Right ventricle myocardium inferior (tissue), 1 donor: ENCODE results near the gene TXNDC11. TPM values are rescaled to one million over a fixed set of nuclear protein-coding genes. Genes with fewer than 3 reads are reported as not detected.

ENCODE experiments used
- ATAC-seq: fragments of 200-7000 bp; cut with Tn5 transposase; one replicate; pipeline ENCODE4 v1.9.1; 2020; ENCODE audit warnings: mild to moderate bottlenecking, moderate library complexity
- DNase-seq: peaks from one replicate; pipeline ENCODE4 v3.0.0; 2021; ENCODE audit errors: missing footprints
- intact Hi-C: fragments of 100-400 bp; cut with DNase I; formaldehyde crosslinking; loops from one replicate; pipeline ENCODE4 v1.11.0; 2022
- total RNA-seq: library from RNA; stranded (reverse); fragmentation: NEBNext Ultra II Directional; extraction: Animal tissue kit (Norgen Biotek cat#: 25700); gene quantifications from one replicate; pipeline ENCODE4 v1.2.1, GENCODE V29; 2021
- donor health status: DM: no; HTN: yes; CAD: no; lungs with severe emphysema.

Gene TXNDC11
- total RNA-seq, 1 donor from 2014 or later, result 20.3 TPM

- DNase-seq, result no peak
- no peak for ATAC-seq
- intact Hi-C loops, result no loop called here
These were observed 14.7 kb downstream of the TXNDC11 start for GRCh38 chr16:11727796-11728543.

DNA sequence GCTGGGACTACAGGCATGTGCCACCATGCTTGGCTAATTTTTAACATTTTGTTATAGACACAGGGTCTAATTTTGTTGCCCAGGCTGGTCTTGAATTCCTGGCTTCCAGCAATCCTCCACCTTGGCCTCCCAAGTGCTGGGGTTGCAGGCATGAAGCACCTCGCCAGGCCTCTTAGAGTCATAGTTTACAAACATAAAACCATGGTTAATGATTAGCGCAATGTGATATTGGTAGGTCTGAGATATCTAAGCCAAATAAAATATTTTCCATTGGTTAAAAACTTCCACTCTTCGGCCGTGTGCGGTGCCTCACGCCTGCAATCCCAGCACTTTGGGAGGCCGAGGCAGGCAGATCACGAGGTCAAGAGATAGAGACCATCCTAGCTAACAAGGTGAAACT is 16.6 kb downstream of the TXNDC11 start:
- ATAC-seq (no peak), DNase-seq (no peak)
- intact Hi-C loops, result no loop called here

- ATAC-seq (no peak), DNase-seq (no peak)
- intact Hi-C loops, result no loop called here
These were observed 17.2 kb downstream of the TXNDC11 start for GRCh38 chr16:11725457-11725856.

DNA sequence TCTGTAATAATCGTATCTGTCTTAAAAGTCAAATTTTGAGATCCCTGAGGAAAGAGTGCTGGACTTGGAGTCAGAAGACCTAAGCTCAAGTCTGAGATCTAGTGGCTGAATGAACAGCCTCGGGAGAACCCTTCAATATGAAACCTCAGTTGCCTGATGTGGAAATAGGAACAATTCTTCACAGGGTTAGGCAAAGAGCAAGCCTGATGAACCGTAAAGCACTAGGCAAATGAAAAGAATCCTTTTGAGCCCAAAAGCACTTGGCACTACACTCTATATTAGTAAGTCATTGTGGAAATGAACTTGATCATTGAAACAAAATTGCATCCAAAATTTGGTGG is 20.2 kb downstream of the TXNDC11 start:
- no peak for DNase-seq
- intact Hi-C loops, result no loop called here
- ATAC-seq, result no peak

DNA sequence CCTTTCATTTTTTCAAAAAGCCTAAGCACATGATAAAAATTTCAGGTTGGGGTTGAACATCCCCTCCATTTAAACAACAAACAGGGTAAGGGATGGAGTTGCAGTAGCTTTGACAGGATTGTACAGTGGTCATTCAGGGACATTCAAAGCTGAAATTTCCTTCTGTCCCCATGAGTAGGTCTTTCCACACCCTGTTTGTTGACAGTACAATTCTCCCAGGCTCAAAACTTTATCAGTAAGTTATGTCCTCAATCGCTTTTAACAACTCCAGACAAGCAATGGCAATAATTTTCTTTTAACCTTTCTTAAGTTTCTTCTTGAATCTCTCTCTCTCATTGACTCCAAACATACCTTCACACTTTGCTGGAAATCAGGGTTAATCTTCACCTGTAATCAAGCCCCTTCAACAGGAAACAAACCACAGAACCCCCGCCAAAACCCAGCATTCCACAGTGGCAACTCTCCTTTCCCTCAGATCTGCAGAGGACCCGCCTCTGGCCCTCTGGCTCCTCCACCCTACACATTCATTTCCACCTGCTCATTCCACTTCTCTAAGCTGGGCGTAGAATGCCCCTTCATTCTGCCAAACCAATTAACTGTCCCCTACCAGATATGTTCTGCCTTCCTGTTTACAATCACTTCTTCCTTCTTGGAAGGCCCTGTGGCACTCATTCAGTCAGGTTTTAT is 20.7 kb downstream of the TXNDC11 start:
- intact Hi-C loops, result no loop called here

DNA sequence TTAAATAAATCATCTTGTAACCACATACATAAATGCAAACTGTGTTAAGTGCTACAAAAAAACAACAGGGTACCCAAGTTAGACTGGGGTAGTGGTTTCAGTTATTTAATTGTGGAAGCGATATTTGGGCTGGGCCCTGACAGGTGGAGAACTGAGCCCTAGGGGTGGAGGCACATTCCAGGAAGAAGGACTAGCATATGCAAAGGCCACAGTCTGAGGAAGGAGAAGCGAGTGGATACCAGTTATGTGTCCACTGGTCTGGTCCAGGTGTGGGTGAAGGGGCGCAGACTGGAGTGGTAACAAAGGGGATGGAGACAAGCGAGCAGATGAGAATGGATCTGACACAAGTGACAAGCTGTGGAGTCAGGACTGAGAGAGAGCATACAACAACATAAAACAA is 22.9 kb downstream of the TXNDC11 start:
- intact Hi-C loops, result loop anchor here (10.0 kb wide), 1 partner anchor 755 kb away; no protein-coding TSS in a partner anchor
- DNase-seq (no peak), ATAC-seq (no peak)

More for the DNA sequence above, 20.7 kb downstream of the TXNDC11 start:
- no peak for ATAC-seq
- no peak for DNase-seq

DNA sequence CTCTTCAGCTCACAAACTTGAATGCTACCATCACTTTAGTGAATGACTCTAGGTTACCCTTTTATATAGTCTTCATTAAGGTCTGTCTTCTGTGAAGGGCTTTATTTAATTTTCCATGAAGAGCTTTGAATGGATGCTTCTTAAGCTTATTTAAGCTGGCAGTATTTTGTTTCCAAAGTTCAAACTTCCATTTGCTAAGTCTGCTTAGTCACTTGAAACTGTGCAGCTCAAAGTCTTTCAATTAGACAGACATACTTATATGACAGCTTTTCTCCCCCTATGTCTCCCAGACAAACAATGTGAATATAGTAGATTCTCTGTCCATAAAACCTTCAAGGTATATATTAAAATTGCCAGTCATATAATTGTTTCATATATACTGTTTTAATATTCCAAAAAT is 23.5 kb downstream of the TXNDC11 start:
- intact Hi-C loops, result loop anchor here (10.0 kb wide), 1 partner anchor 754 kb away; no protein-coding TSS in a partner anchor
- DNase-seq, result no peak
- ATAC-seq, result no peak

- ATAC-seq (no peak), DNase-seq (no peak)
- intact Hi-C loops, result loop anchor here (10.0 kb wide), 1 partner anchor 753 kb away; no protein-coding TSS in a partner anchor
These were observed 24.8 kb downstream of the TXNDC11 start for GRCh38 chr16:11717811-11718210.

DNA sequence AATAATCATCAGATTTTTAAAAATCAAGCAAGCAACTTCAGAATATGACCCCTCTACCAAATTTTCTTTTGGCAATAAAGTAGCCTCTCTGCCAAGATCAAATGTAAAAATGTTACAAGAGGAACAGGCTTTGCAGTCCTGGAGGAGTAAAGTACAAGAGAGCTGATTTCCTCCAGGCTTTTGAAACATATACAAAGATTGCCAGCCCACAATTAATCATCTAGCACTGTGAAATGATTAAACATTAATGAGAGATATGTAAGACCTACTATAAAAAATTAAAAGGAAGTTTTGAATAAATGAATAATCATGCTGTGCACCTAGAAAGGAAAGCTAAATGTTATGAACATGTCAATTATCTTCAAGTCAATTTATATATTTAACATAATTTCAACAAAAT is 26.3 kb downstream of the TXNDC11 start:
- intact Hi-C loops, result loop anchor here (10.0 kb wide), 1 partner anchor 752 kb away; no protein-coding TSS in a partner anchor
- ATAC-seq (no peak), DNase-seq (no peak)

GRCh38 chr16:11715246-11715947 is 27.3 kb downstream of the TXNDC11 start:
- no peak for DNase-seq
- ATAC-seq, result no peak

DNA sequence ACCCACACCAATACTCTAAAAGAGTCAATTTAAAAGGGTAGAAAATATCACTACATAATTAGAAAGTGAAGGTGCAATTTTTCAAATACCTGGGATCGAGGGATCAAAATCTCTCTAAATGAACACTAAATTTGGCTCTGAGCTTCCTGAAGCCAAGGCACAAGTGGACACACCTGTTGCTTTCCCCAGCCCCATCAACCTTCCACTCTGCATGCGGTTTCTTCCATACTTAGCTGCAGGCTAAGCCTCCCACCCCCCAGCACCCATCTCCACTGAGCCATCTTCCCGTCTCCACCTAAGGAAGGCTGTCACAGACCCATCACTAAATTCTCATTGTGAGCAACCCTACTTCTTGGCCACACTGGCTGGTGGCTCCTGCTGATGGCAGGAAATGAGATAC is 30.5 kb downstream of the TXNDC11 start:
- DNase-seq, result no peak
- ATAC-seq, result no peak
- intact Hi-C loops, result loop anchor here (5.0 to 10.0 kb wide), 2 partner anchors 40 to 747 kb away; no protein-coding TSS in a partner anchor

More at GRCh38 chr16:11715246-11715947, 27.3 kb downstream of the TXNDC11 start:
- intact Hi-C loops, result loop anchor here (2.0 to 10.0 kb wide), 3 partner anchors 183 to 751 kb away; no protein-coding TSS in a partner anchor

- intact Hi-C loops, result loop anchor here (5.0 to 10.0 kb wide), 2 partner anchors 39 to 747 kb away; no protein-coding TSS in a partner anchor
- ATAC-seq, result peak; percentile 42
- DNase-seq, result no peak
These were observed 31.0 kb downstream of the TXNDC11 start for GRCh38 chr16:11711662-11712061.

- intact Hi-C loops, result no loop called here
- no peak for ATAC-seq
- no peak for DNase-seq
These were observed 34.2 kb downstream of the TXNDC11 start for GRCh38 chr16:11708421-11708820.

DNA sequence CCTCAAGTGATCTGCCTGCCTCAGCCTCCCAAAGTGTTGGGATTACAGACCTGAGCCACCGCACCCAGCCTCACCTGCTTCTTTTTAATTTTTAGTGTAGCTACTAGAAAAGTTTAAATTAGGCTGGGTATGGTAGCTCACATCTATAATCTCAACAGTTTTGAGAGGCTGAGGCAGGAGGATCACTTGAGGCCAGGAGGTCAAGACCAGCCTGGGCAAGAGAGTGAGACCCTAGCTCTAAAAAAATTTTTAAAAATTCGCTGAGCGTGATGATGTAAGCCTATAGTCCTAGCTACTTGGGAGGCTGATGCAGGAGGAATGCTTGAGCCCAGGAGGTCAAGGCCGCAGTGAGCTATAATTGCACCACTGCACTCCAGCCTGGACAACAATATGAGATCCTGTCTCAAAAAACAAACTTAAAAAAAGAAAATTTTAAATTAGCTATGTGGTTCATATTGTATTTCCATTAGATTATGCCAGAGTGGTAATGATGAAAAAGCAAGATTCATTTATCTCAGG is 34.9 kb downstream of the TXNDC11 start:
- no peak for ATAC-seq
- DNase-seq, result no peak
- intact Hi-C loops, result no loop called here

GRCh38 chr16:11706180-11706742 is 36.4 kb downstream of the TXNDC11 start:
- intact Hi-C loops, result no loop called here
- peak; percentile 94 for ATAC-seq
- no peak for DNase-seq

- no peak for DNase-seq
- intact Hi-C loops, result no loop called here
- ATAC-seq, result no peak
These were observed 37.2 kb downstream of the TXNDC11 start for GRCh38 chr16:11705311-11706025.

GRCh38 chr16:11700264-11701029 is 42.2 kb downstream of the TXNDC11 start:
- no peak for DNase-seq
- no peak for ATAC-seq

More at GRCh38 chr16:11700264-11701029, 42.2 kb downstream of the TXNDC11 start:
- intact Hi-C loops, result no loop called here
